Skin epidermis (tissue), 12 donors: ENCODE results near the gene MYO1F.
A peak's percentile ranks its signal among the peaks of the same experiment; 100 is the strongest.
"Not testable (repeated sequence)": the region's sequence is repeated elsewhere in the genome, so short reads cannot be mapped to it uniquely, and the experiment has no call there.

ENCODE experiments used
- H3K27ac ChIP-seq, 21 experiments: fragments of 200-600 bp; sonication (generic) in 11 of 21; one replicate each; pipeline ENCODE4 v1.5.0; 2020; ENCODE audit warnings: mild to moderate bottlenecking in 3 of 21, inconsistent platforms in 2 of 21, moderate library complexity in 2 of 21
- H3K4me3 ChIP-seq, 7 experiments: fragments of 200-600 bp; sonication (generic) in 2 of 7; one replicate each; pipeline ENCODE4 v1.5.0; 2020; ENCODE audit warnings: inconsistent platforms in 2 of 7, mild to moderate bottlenecking in 2 of 7, moderate library complexity in 1 of 7

MYO1F gene

DNA sequence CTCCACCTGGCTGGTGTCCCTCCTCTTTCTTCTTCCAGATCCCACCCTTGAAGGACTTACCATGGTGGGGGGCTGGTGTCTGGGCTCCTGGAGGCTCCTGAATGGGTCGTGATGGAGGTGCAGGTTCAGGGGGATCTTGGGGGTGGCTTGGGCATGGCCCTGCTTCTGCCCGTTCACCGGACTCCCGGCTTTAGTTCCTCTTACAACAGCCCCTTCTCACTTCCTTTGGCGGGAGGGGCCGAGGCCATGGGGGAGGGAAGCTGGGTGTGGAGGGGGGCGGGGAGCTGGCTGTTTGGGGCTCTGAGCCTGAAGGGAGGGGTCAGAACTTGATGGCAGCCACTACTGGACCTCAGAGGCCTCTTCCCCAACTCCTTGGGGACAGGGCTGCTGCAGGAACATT is at the start of gene MYO1F:
TSS of gene MYO1F (minus strand) at position 196 of the 400 bp plus-strand sequence. CDS start at position 63, 133 bp downstream.
- Histone ChIP-seq H3K4me3 (peak within 1 kb of the TSS; percentile 32 to 45 (median 38)), H3K27ac (peak within 1 kb of the TSS in 18 of 21 experiments; percentile 20 to 93 (median 80))

GRCh38 chr19:8626842-8627241 is 49.6 kb upstream of the MYO1F start:
- no peak overlapping the region for H3K4me3 ChIP-seq
- H3K27ac ChIP-seq, result no peak overlapping the region

- not testable (repeated sequence) for H3K27ac ChIP-seq, H3K4me3 ChIP-seq
These were observed 45.6 kb upstream of the MYO1F start for GRCh38 chr19:8622886-8623285.

DNA sequence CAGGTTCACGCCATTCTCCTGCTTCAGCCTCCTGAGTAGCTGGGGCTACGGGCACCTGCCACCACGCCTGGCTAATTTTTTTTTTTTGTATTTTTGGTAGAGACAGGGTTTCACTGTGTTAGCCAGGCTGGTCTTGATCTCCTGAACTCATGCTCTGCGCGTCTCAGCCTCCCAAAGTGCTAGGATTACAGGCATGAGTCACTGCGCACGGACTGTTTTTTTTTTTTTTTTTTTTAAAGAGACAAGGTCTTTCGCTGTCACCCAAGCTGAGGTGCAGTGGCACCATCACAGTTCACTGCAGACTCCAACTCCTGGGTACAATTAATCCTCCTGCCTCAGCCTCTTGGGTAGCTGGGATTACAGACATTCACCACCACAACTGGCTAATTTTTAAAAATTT is 41.5 kb upstream of the MYO1F start:
- Histone ChIP-seq H3K27ac (no peak overlapping the region), H3K4me3 (no peak overlapping the region)

DNA sequence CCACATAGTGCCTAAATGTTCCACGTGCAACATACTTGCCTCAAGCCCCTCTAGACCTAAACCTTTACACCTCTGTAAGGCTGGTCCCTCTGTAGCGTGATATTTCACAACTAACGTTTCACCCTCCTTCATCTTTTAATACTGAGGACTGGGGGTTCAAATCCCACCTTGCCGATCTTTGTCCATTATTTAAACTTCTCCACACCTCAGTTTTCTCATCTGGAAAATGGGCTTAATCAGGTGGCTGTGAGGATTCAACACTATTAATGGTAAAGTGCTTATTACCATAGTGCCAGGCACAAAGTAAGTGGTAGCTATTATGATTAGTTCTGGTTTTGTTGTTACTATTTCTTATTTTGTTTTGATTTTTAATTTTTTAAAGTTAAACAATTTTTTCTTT is 40.7 kb upstream of the MYO1F start:
- Histone ChIP-seq H3K4me3 (no peak overlapping the region), H3K27ac (no peak overlapping the region)

GRCh38 chr19:8617325-8617724 is 40.1 kb upstream of the MYO1F start:
- H3K4me3 ChIP-seq, H3K27ac ChIP-seq: not testable (repeated sequence)

DNA sequence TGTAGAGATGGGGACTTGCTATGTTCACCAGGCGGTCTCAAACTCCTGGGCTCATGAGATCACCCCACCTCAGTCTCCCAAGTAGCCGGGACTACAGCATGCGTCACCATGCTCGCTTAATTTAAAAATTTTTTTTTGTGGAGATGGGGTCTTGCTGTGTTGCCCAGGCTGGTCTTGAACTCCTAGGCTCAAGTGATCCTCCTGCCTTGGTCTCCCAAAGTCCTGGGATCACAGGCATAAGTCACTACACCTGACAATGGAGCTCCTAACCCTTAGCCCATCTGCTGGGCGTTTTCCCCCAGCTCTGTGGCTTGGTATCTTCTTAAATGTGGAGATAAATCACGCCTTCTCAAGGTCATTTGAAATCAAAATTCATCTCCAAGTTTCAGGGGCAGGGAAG is 39.6 kb upstream of the MYO1F start:
- H3K4me3 ChIP-seq, result no peak overlapping the region
- no peak overlapping the region for H3K27ac ChIP-seq

DNA sequence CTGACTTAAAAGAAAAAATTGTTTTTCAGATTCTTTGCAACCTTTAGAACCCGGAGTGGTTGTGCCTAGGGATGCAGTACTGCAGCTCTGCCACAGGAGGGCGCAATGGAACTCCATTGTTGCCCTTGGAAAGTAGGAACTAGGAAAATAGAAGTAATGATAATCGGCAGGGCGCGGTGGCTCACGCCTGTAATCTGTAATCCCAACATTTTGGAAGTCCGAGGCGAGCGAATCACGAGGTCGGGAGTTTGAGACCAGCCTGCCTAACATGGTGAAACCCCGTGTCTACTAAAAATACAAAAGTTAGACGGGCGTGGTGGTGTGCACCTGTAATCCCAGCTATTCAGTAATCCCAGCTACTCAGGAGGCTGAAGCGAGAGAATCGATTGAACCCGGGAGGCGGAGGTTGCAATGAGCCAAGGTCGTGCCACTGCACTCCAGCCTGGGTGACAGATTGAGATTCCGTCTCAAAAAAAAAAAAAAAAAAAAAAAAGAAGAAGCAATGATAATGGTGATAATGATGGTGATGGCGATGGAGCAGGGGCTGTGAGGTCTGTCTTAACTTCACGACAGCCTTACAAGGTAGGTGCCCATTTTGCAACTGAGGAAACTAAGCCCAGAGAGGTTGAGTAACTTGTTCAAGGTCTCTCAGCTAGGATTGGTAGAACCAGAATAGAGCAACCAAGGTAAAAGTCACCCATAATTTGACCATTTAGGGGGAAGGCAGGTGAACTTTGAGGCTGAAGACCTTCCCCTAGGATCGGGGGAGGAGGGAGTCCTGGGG is 38.8 kb upstream of the MYO1F start:
- H3K4me3 ChIP-seq, result no peak overlapping the region

GRCh38 chr19:8615024-8615423 is 37.8 kb upstream of the MYO1F start:
- H3K4me3 ChIP-seq, result no peak overlapping the region
- peak overlapping the region in 1 of 21 experiments; percentile 31 for H3K27ac ChIP-seq

More for the DNA sequence above, 38.8 kb upstream of the MYO1F start:
- no peak overlapping the region for H3K27ac ChIP-seq

DNA sequence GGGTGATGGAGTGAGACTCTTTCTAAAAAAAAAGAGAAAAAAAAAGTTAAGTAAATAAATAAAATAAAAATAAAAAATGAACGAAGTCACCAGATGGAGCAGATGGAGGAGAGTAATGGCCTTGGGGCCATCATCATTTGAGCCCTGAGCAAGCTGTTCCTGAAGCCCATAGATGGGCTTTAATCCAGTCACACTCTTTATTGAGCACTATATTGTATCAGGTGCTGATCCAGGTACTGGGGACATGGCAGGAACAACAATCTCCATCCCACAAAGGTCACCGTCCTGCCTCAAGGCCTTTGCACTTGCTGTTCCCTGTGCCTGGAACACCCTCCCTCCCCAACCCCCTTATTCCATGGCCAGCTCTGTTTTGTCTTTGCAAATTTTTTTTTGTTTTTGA is 37.2 kb upstream of the MYO1F start:
- H3K4me3 ChIP-seq, result no peak overlapping the region
- H3K27ac ChIP-seq, result no peak overlapping the region

DNA sequence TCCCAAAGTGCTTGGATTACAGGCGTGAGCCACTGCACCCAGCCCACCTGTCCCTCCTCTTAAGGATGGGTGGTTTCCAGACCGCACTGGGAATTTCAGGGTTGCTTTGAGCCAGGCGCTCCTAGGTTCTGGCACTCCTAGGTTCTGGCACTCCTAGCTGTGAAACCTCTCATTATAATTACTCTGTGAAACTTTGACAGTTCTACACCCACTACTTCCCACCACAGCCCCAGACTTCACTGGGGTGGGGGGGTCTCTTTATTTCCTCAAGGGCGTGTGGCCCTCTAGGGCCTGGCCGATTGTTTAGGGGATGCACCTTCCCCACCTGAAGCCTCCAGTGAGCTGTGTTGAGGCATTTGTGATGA is 35.5 kb upstream of the MYO1F start:
- Histone ChIP-seq H3K27ac (peak overlapping the region in 1 of 21 experiments; percentile 34), H3K4me3 (no peak overlapping the region)

DNA sequence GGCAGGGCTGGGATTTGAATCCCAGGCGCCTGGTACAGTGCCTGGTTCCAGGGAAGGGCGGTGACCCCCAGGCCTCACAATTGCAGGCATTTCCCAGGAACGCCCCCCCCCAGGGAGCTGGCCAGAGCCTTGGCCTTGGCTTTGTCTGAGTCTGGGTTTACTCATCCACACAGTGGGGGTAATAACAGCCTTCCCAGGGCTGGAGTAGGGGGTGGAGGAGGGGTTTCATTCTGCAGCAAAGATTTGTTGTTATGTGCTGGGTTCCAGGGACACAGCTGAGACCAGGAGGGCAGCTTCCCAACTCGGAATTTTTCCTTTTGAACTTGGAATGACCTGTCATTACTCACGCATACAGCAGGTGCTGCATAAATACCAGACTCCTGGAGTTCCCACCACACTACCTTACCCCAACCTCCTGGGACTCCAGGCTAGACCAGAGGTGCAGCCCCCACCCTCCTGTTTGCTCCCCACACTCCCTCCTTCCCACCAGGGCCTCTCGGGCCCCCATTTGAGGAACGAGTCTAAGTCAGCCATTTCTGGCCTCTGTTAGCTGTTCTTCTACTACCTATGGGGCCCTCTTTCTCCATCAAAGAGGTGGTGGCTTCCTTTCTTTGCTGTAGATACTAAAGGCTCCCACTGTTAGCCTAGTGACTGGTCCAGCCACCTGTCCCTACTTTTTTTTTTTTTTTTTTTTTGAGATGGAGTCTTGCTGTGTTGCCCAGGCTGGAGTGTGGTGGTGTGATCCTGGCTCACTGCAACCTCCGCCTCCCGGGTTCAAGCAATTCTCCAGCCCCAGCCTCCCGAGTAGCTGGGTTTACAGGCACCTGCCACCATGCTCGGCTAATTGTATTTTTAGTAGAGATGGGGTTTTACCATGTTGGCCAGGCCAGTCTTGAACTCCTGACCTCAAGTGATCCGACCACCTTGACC is 34.9 kb upstream of the MYO1F start:
- peak overlapping the region in 7 of 21 experiments; percentile 7 to 81 (median 49) for H3K27ac ChIP-seq
- no peak overlapping the region for H3K4me3 ChIP-seq

GRCh38 chr19:8611391-8611876 is 34.2 kb upstream of the MYO1F start:
- H3K27ac ChIP-seq, result peak overlapping the region in 7 of 21 experiments; percentile 7 to 81 (median 49)
- no peak overlapping the region for H3K4me3 ChIP-seq

DNA sequence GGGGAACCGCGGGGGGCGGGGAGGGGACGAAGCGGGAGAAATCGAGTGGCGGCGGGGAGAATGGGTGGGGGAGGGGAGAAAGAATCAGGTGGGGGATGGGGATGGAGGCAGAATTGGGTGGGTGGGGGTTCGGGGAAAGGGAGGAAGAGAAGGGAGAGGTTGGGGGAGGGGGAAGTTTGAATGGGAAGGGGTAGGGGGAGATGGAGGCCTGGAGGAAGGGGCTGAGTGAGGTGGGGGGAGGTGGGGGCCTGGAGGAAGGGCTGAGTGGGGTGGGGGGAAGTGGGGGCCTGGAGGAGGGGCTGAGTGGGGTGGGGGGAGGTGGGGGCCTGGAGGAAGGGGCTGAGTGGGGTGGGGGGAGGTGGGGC is 33.7 kb upstream of the MYO1F start:
- peak overlapping the region in 15 of 21 experiments; percentile 50 to 93 (median 82) for H3K27ac ChIP-seq

GRCh38 chr19:8610041-8610935 is 33.0 kb upstream of the MYO1F start, which contains the start of gene ADAMTS10:
ADAMTS10 (minus strand) TSS chr19:8610715; CDS start chr19:8605710, 5,005 bp downstream.
- Histone ChIP-seq H3K27ac (peak within 1 kb of the TSS; percentile 31 to 93 (median 73)), H3K4me3 (peak within 1 kb of the TSS; percentile 19 to 55 (median 44))

More for the DNA sequence above, 33.7 kb upstream of the MYO1F start:
- peak overlapping the region; percentile 19 to 55 (median 44) for H3K4me3 ChIP-seq

- Histone ChIP-seq H3K4me3 (peak overlapping the region; percentile 19 to 55 (median 44)), H3K27ac (peak overlapping the region; percentile 10 to 93 (median 73))
These were observed 32.2 kb upstream of the MYO1F start for GRCh38 chr19:8609279-8610040.

GRCh38 chr19:8608941-8609278 is 31.7 kb upstream of the MYO1F start:
- H3K4me3 ChIP-seq, result peak overlapping the region; percentile 19 to 55 (median 44)

GRCh38 chr19:8607386-8607785 is 30.1 kb upstream of the MYO1F start:
- no peak overlapping the region for H3K4me3 ChIP-seq
- H3K27ac ChIP-seq, result no peak overlapping the region

More at GRCh38 chr19:8608941-8609278, 31.7 kb upstream of the MYO1F start:
- peak overlapping the region in 17 of 21 experiments; percentile 31 to 93 (median 81) for H3K27ac ChIP-seq

GRCh38 chr19:8605514-8605913 is 28.3 kb upstream of the MYO1F start:
- H3K4me3 ChIP-seq, result no peak overlapping the region

More at GRCh38 chr19:8605514-8605913, 28.3 kb upstream of the MYO1F start:
- H3K27ac ChIP-seq, result no peak overlapping the region
